NT2/D1 (cell line): ENCODE results near the gene TENM4.

Source experiments
- DNase-seq: peaks from one replicate; pipeline ENCODE4 v3.0.0-alpha.2; 2011; ENCODE audit warnings: low read depth, low spot score
- H3K27me3 ChIP-seq: 2 replicates; pipeline ENCODE4 v1.6.0; 2011; ENCODE audit warnings: mild to moderate bottlenecking; ENCODE audit not compliant: insufficient read length, insufficient read depth
- H3K36me3 ChIP-seq: 2 replicates; pipeline ENCODE4 v1.6.1; 2011; ENCODE audit warnings: mild to moderate bottlenecking, low read length, mixed read lengths; ENCODE audit not compliant: insufficient read depth, insufficient read length
- H3K4me1 ChIP-seq: 2 replicates; pipeline ENCODE4 v1.5.1; 2011; ENCODE audit not compliant: insufficient read depth, insufficient read length
- H3K4me3 ChIP-seq: 2 replicates; pipeline ENCODE4 v1.5.1; 2011; ENCODE audit warnings: low read depth; ENCODE audit not compliant: insufficient read length
- H3K9ac ChIP-seq: 2 replicates; pipeline ENCODE4 v1.6.0; 2011; ENCODE audit warnings: low read depth; ENCODE audit not compliant: insufficient read length
- H3K9me3 ChIP-seq: 2 replicates; pipeline ENCODE4 v1.5.1; 2011; ENCODE audit warnings: mild to moderate bottlenecking, low read length; ENCODE audit not compliant: insufficient read depth
- SUZ12 ChIP-seq: IDR thresholded peaks from 2 replicates; pipeline ENCODE4 v1.6.1; 2011; ENCODE audit not compliant: insufficient read length, insufficient read depth; ENCODE audit errors: extremely low read depth
- YY1 ChIP-seq: IDR thresholded peaks from 2 replicates; pipeline ENCODE4 v1.6.1; 2011; ENCODE audit not compliant: insufficient read length, insufficient read depth
- ZNF274 ChIP-seq: IDR thresholded peaks from 2 replicates; pipeline ENCODE4 v1.6.1; 2011; ENCODE audit warnings: mild to moderate bottlenecking, low read depth, low read length

The TENM4 gene

DNA sequence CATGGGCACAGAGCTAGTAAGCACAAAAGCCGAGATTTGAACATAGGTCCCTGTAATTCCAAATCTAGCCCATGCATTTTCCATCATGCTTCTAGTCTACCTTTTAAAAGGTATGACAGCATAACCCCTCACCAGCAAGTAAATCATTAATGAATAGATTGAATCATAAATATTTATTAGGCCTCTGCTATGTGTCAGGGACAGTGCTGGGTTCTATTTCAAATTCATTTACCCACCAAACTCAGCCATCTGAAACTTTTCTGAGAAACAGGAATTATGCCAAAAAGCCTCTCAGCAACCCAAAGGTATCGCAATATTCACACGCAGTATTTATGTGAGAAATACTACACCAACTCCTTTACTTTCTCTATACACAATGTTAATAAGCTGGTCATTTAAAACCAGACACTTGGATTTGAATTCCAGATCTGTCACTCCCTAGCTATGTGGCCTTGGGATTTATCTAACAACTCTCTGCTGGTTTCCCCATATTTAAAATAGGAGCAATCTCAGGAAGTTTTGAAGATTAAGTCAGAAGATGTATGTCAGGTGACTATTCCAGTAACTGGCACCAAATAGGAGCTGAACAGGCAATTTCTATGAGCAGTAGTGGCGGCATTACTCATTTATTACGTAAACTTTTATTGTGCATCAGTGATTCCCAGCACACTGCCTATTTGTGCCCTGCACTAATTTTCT is 191.4 kb downstream of the TENM4 start:
- no peak overlapping the region for H3K4me3 ChIP-seq
- H3K36me3 ChIP-seq = no peaks in the 10 kb centered on the region
- DNase-seq = no peak
- H3K4me1 ChIP-seq = no peaks in the 10 kb centered on the region
- H3K9me3 ChIP-seq = no peaks in the 10 kb centered on the region
- H3K27me3 ChIP-seq = no peaks in the 10 kb centered on the region
- H3K9ac ChIP-seq = no peak overlapping the region
- no peak for TF ChIP-seq ZNF274
- no peak for TF ChIP-seq SUZ12
- TF ChIP-seq YY1 = no peak

DNA sequence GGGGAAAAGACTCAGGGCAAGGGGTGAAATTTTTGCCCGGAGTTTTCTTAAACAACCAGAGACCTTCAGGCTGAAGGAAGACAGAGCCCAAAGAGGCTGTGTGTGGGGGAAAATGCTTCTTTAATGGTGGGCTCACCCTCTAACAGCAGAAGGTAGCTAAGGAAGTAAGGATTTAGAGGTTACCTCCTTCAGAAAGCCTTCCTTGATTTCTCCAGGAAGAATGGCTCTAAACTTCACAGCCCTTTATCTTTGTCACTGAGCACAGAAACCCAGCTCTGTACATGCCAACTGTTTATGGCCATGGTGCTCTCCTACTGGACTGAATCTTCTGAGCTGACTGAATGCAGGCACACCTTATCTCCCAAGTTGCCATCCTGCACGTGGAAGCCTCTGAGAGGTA is 196.0 kb downstream of the TENM4 start:
- H3K4me1 ChIP-seq = no peaks in the 10 kb centered on the region

DNA sequence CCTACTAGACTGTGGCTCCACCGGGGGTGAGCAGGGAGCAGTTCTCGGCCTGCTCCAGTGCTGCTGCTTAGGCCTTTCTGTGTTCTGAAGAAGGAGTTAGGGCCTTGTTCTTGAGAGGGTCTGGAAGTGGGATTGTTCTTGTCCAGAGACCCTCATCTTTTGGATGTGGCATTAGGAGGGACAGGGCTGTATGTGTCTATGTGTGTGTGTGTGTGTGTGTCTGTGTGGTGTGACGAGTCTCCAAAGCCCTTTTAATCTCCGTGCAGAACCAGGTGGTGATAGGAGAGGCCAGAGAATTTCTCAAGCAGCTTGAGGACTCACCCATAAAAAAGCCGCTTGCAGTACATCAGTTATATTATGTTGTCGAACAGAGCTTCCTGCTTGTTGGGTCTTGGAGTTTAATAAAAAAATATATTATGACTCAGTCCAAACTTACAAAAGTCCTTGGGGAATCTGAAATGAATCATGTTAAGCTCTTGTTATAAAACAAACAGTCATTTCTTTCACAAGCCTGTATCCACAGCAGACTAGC is 196.5 kb downstream of the TENM4 start:
- no peak overlapping the region for H3K9ac ChIP-seq
- TF ChIP-seq YY1 (no peak), ZNF274 (no peak), SUZ12 (no peak)
- H3K4me3 ChIP-seq = no peak overlapping the region
- no peaks in the 10 kb centered on the region for H3K27me3 ChIP-seq
- no peaks in the 10 kb centered on the region for H3K36me3 ChIP-seq
- no peaks in the 10 kb centered on the region for H3K9me3 ChIP-seq
- H3K4me1 ChIP-seq = no peaks in the 10 kb centered on the region
- no peak for DNase-seq

More for the DNA sequence above, 196.0 kb downstream of the TENM4 start:
- Histone ChIP-seq H3K27me3 (no peaks in the 10 kb centered on the region), H3K9ac (no peak overlapping the region), H3K9me3 (no peaks in the 10 kb centered on the region), H3K4me3 (no peak overlapping the region), H3K36me3 (no peaks in the 10 kb centered on the region)
- no peak for TF ChIP-seq SUZ12
- TF ChIP-seq ZNF274 = no peak
- TF ChIP-seq YY1 = no peak
- DNase-seq = no peak

GRCh38 chr11:79243422-79244210 is 197.2 kb downstream of the TENM4 start:
- no peaks in the 10 kb centered on the region for H3K9me3 ChIP-seq
- TF ChIP-seq SUZ12 (no peak), YY1 (no peak), ZNF274 (no peak)
- DNase-seq = no peak
- H3K36me3 ChIP-seq = no peaks in the 10 kb centered on the region
- H3K27me3 ChIP-seq = no peaks in the 10 kb centered on the region
- no peak overlapping the region for H3K9ac ChIP-seq
- no peaks in the 10 kb centered on the region for H3K4me1 ChIP-seq
- H3K4me3 ChIP-seq = no peak overlapping the region

DNA sequence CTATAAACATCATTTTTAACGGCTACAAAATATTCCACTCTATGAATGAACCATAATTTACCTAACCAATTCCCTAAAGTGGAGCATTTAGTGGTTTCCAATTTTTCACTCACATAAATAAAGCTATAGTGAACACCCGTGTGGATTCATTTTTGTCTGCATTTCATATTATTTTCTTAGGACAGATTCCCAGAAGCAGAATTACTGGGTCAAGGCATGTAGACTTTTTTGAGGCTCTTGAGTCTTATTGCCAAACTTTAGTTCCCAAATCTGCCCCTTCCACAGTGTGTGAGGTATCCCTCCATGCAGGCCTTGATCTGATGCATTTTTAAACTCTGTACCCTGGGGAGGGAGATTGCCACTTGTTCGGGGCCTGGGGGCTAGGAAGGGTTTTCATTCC is 198.2 kb downstream of the TENM4 start:
- Histone ChIP-seq H3K4me1 (no peaks in the 10 kb centered on the region), H3K9ac (no peak overlapping the region), H3K9me3 (no peaks in the 10 kb centered on the region), H3K4me3 (no peak overlapping the region), H3K27me3 (no peaks in the 10 kb centered on the region), H3K36me3 (no peaks in the 10 kb centered on the region)
- TF ChIP-seq YY1 (no peak), SUZ12 (no peak), ZNF274 (no peak)
- DNase-seq = no peak

- Histone ChIP-seq H3K9ac (no peak overlapping the region), H3K9me3 (no peaks in the 10 kb centered on the region), H3K4me3 (no peak overlapping the region), H3K27me3 (no peaks in the 10 kb centered on the region), H3K4me1 (no peaks in the 10 kb centered on the region), H3K36me3 (no peaks in the 10 kb centered on the region)
- TF ChIP-seq ZNF274 = no peak
- TF ChIP-seq SUZ12 = no peak
- TF ChIP-seq YY1 = no peak
- no peak for DNase-seq
These were observed 199.0 kb downstream of the TENM4 start for GRCh38 chr11:79241852-79242241.

GRCh38 chr11:79241205-79241851 is 199.5 kb downstream of the TENM4 start:
- Histone ChIP-seq H3K4me1 (no peaks in the 10 kb centered on the region), H3K4me3 (no peak overlapping the region), H3K27me3 (no peaks in the 10 kb centered on the region), H3K36me3 (no peaks in the 10 kb centered on the region), H3K9ac (no peak overlapping the region), H3K9me3 (no peaks in the 10 kb centered on the region)
- TF ChIP-seq YY1 (no peak), SUZ12 (no peak), ZNF274 (no peak)
- DNase-seq = no peak
